ENCODE results near the gene C1orf159. TPM values are rescaled to one million over a fixed set of nuclear protein-coding genes. Genes with fewer than 3 reads are reported as not detected.

The C1orf159 gene
- total and polyA plus RNA-seq, 2 of the 8 experiments (the other 6 are each of a cell fraction or from before 2014, with no cell fraction given) = 10.0 to 10.9 TPM

DNA sequence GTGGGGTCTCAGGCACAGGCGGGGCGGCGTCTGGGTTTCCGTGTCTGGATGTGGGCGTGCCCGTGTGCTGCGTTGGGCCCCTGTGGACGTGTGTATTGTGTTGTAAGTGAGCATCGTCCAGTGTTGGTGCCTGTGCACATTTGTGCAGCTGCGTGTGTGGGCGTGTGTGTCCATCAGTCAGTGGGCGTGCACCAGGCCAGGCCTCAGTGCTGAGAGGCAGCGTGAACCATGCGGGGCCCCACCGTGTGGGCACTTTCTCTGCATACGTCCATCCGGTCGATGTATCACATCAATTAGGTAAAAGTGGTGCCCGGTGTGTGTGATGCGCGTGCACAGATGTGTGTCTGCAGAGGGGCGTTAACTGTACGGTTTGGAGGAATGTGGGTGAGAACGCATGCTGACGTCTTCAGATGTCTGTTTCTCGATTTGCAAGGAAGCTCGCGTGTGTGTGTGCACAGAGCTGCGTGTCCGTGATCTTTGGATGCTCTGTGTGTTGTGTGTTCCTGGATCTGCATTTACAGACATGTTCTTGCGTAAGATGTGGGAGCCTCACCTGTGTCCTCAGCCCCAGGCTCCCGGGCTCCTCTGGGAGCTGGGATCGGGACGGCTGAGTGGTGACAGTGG is 71.3 kb downstream of the C1orf159 start:
- Histone ChIP-seq H3K79me2 (ENCODE audit: control insufficient read depth in 1 of 2, insufficient read depth in 2 of 2, low read length in 2 of 2) (no peaks in the 10 kb centered on the region), H3K27ac (ENCODE audit: low read depth, low read length) (no peak overlapping the region), H3K23me2 (ENCODE audit: low read depth, low read length) (peaks cover 8% of the 10 kb centered on the region; the same call in 1 of the 2 replicates), H3K14ac (ENCODE audit: insufficient read length) (no peak overlapping the region), H3K9ac (replicated peaks in 1 of 4; ENCODE audit: extremely low read depth in 1 of 4, low read depth in 3 of 4, low read length in 3 of 4) (no peak overlapping the region), H3K4me2 (ENCODE audit: insufficient read depth in 1 of 2, low read depth in 2 of 2, low read length in 2 of 2) (no peak overlapping the region), H3K18ac (ENCODE audit: extremely low read depth, low read length) (no peak overlapping the region), H3K23ac (ENCODE audit: insufficient read length) (no peak overlapping the region), H3K4ac (replicated peaks; ENCODE audit: insufficient read length, low read depth, low read length) (no peak overlapping the region), H3K56ac (replicated peaks; ENCODE audit: insufficient read length, low read depth, low read length) (no peak overlapping the region), H3K27me3 (replicated peaks in 1 of 4; ENCODE audit: control insufficient read depth in 3 of 4, extremely low read depth in 1 of 4, insufficient read depth in 3 of 4, low read length in 3 of 4) (peaks cover 0 to 9% (median 6%) of the 10 kb centered on the region in 4 experiments; a peak in 5 of 7 replicates), H2AK5ac (ENCODE audit: low read depth, low read length) (no peak overlapping the region), H2BK12ac (ENCODE audit: low read depth, low read length) (no peak overlapping the region), H4K20me1 (replicated peaks in 1 of 2; ENCODE audit: control insufficient read depth in 1 of 2, insufficient read depth in 2 of 2, low read length in 2 of 2) (peaks cover 17 to 32% of the 10 kb centered on the region in 2 experiments), H2BK20ac (ENCODE audit: low read length) (no peak overlapping the region), H2BK5ac (ENCODE audit: low read depth, low read length) (no peak overlapping the region), H3K4me3 (ENCODE audit: extremely low read depth in 1 of 4, insufficient read depth in 2 of 4, low read depth in 3 of 4, low read length in 4 of 4) (no peak overlapping the region), H4K91ac (replicated peaks; ENCODE audit: insufficient read length, low read length) (no peak overlapping the region), H3K4me1 (replicated peaks in 1 of 4; ENCODE audit: control insufficient read depth in 3 of 4, insufficient read depth in 4 of 4, low read length in 3 of 4) (peaks cover 0 to 10% (median 2%) of the 10 kb centered on the region in 4 experiments; a peak in 4 of 7 replicates), H2BK15ac (ENCODE audit: low read length) (no peak overlapping the region), H3K9me3 (ENCODE audit: insufficient read depth in 2 of 2, low read depth in 1 of 2, low read length in 1 of 2) (no peaks in the 10 kb centered on the region), H3K79me1 (ENCODE audit: low read depth, low read length) (peaks cover 4% of the 10 kb centered on the region; the same call in 1 of the 2 replicates), H2AFZ (ENCODE audit: low read length) (no peak overlapping the region), H2BK120ac (replicated peaks; ENCODE audit: low read depth, low read length) (no peak overlapping the region), H4K8ac (ENCODE audit: extremely low read depth, insufficient read depth, low read length) (peak overlapping the region; percentile 25; the same call in 1 of the 2 replicates), H4K5ac (ENCODE audit: insufficient read length, low read depth, low read length) (no peak overlapping the region), H3K36me3 (ENCODE audit: control insufficient read depth in 2 of 4, insufficient read depth in 4 of 4, low read length in 3 of 4) (peaks cover 6 to 61% (median 24%) of the 10 kb centered on the region in 4 experiments)
- DNase-seq (ENCODE audit: low read depth in 1 of 2, low spot score in 2 of 2) (no peak), FAIRE-seq (no peak)
- WGBS, 2 experiments (ENCODE audit: extremely low coverage in 1 of 2, insufficient coverage in 1 of 2, insufficient read length in 1 of 2, insufficient replicate concordance in 2 of 2, low coverage in 1 of 2, low lambda C conversion rate in 2 of 2, missing lambda C conversion rate in 1 of 2) = 94% methylated on average over 33 of the region's 34 CpGs; no CpG with 5 or more reads in 1 of the 2 experiments
- POLR2A ChIA-PET (ENCODE audit: partially characterized antibody) = interaction anchor here (0.6 to 3.8 kb wide), 11 partner anchors 8 to 232 kb away, joined by 3 to 19 read pairs (median 5); partner anchors contain the start of gene ISG15
- TF ChIP-seq POU5F1 (IDR thresholded peaks at IDR 0.05; ENCODE audit: low read depth, low read length) = no peak
- TF ChIP-seq PHF8 (conservative IDR thresholded peaks at IDR 0.05; ENCODE audit: low read depth, low read length) = no peak
- CTCF ChIA-PET (ENCODE audit: partially characterized antibody) = interaction anchor here (0.6 to 2.5 kb wide), 8 partner anchors 11 to 131 kb away, joined by 3 to 11 read pairs (median 4); no protein-coding TSS in a partner anchor

Measured in H1 (cell line).